Lung microvascular endothelial cell (primary cell): ENCODE measurements around the gene TMEM63C. TPM values are rescaled to one million over a fixed set of nuclear protein-coding genes. Genes with fewer than 3 reads are reported as not detected.

Experiments used
- DNase-seq, 2 donors: peaks; one replicate each; pipeline versions ENCODE4 v3.0.0 to v3.0.0-alpha.2; 2010; ENCODE audit warnings: low read depth in 2 of 2
- total RNA-seq: library from RNA; depleted of rRNA; stranded (reverse); fragments of >200 nt; gene quantifications from 2 replicates; pipeline ENCODE4 v1.2.1, GENCODE V29; 2014

TMEM63C gene
- total RNA-seq, 1 donor from 2014 or later, result 0.79 TPM

DNA sequence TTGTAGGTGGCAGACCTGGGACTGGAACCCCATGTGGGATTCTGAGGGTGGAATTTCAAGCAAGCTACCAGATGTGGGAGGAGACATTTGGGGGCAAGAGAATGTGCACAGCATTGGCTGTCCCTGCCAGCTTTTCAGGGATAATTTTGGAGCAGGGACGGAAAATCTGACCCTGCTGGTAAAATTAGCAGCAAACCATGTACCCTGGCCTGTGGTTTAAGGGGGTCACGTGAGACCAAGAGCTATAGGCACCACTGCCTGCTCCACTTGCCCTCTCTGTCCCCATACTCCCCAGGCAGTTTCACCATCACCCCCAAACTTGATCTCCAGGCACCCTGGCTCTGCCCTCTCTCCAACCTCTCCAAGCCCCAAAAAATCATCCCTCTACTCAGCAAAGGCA is 26.5 kb upstream of the TMEM63C start:
- no peak for DNase-seq

- DNase-seq, result no peak
Observed at GRCh38 chr14:77157740-77158139, 23.9 kb upstream of the TMEM63C start.

GRCh38 chr14:77158175-77158881 is 23.3 kb upstream of the TMEM63C start:
- DNase-seq, result peak; percentile 12 to 46

DNA sequence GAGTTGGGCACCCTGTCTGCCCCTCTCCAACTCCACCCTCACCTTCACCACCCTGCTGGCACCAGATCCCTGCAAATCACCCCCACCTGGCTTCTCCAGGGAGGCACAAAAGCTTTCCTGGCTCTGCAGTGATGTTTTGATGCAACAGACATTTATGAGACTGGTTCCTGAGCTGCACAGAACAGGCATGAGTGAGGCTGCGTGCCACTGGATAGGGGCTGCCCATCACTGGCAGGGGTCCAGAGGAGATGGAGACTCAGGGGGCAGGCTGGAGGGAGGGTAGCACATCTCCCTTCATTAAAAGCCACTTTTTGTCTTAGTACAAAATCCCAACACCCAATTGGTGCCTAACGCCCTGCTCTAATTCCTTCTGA is 22.7 kb upstream of the TMEM63C start:
- DNase-seq, result no peak

DNA sequence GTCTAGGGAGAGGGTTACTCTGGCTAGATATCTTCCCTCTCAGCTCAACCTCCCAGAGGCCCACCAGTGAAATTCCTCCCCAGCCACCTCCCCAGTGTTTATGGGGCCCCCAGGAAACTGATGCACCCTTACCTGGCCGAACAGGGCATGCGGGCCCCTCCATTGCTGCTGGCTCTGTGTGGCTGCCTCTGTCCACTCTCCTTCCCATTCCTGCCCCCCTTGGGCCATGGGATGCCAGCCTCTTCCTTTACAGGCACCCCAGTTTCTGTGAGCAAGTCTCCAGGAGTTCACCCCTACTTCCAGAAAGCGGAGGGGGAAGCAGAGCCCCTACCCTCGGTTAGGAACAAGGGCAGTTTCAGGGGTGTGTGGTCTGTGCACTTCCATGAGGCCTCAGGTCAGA is 20.6 kb upstream of the TMEM63C start:
- DNase-seq, result no peak

- DNase-seq, result no peak
Observed at GRCh38 chr14:77170045-77170444, 11.6 kb upstream of the TMEM63C start.

DNA sequence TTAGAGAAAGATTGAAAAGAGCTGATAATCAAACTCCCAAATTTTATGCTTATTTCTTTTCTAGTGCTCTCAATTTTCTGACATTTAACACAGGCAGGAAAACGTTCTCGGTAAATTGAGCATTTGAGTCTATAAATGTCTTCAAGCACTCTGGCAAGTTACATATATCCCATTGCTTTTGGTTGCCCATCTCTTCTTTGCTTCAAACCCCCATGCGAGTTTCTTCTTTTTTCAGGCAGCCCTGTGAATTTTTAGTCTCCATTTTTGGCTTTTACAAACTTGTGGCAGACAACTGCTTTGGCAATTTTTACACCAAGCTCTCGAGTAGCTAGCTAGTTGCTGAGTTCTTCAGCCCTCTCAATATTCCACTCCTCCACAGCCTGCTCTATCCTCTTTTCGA is 8.7 kb upstream of the TMEM63C start:
- DNase-seq, result no peak

- peak in 1 of 2 donors; percentile 40 for DNase-seq
Observed at GRCh38 chr14:77173911-77174617, 7.5 kb upstream of the TMEM63C start.

- DNase-seq, result no peak
Observed at GRCh38 chr14:77175843-77176242, 5.8 kb upstream of the TMEM63C start.

- no peak for DNase-seq
Observed at GRCh38 chr14:77177702-77178101, 3.9 kb upstream of the TMEM63C start.

DNA sequence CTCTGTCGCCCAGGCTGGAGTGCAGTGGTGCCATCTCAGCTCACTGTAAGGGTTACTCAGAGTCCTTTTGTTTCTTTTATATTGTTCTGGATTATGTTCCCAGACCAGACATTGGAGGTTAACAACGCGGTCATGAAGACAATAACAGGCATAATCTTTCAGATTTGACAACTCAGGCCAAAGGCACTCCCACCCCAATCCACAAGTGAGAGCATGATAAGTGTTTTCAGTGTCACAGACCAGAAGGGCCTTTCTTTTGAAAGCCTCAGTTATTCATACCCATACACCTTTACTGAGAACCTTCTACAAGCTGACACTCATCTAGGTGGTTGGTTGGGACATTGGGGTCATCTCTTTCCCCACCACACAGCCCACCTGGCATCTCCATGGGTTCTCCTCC is 2.9 kb upstream of the TMEM63C start:
- DNase-seq, result no peak

DNA sequence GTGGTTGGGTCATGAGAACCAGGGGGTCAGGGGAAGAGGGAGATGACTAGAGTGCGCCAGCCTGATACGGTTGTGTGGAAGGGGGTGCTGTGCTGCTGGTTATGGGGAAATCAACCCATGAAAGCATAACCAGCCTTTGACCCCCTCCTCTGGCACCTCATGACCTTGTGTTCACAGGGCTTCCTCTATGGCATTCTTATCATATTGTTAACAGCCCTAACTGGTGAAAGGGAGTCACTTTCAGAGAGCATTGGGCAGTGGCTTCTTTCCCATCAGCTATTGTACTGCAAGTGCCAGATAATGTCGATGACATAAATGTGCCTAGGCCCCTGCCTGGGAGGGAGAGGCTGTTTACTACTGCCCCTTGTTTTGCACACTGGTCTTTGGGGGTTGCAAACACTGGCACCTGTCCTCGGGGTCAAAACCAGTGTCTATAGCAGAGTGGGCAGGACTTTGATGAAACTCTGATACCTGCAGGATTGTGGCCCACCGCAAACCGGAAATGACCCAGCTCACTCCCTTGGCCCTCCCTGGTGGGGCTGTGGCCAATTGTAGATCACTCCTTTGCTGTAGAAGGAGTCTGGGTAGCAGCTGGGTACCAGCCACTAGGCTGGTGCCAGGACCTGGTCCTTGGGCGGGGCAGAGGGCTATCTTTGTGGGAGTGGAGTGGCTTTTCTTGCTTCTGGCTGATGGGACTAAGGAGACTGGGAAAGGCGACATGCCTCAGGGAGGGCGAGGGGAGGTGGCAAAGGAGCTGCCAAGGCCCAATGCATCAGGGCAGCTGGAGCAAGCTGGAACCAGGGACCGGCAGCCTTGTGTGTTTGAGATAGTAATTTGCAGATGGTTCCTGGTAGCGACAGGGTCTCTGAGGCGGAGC is 634 bp upstream of the TMEM63C start:
- no peak for DNase-seq

- no peak for DNase-seq
Observed at GRCh38 chr14:77183896-77184295, 2.3 kb downstream of the TMEM63C start.

- peak in 1 of 2 donors; percentile 8 for DNase-seq
Observed at GRCh38 chr14:77184396-77185092, 2.9 kb downstream of the TMEM63C start.

GRCh38 chr14:77185093-77185465 is 3.5 kb downstream of the TMEM63C start:
- no peak for DNase-seq

DNA sequence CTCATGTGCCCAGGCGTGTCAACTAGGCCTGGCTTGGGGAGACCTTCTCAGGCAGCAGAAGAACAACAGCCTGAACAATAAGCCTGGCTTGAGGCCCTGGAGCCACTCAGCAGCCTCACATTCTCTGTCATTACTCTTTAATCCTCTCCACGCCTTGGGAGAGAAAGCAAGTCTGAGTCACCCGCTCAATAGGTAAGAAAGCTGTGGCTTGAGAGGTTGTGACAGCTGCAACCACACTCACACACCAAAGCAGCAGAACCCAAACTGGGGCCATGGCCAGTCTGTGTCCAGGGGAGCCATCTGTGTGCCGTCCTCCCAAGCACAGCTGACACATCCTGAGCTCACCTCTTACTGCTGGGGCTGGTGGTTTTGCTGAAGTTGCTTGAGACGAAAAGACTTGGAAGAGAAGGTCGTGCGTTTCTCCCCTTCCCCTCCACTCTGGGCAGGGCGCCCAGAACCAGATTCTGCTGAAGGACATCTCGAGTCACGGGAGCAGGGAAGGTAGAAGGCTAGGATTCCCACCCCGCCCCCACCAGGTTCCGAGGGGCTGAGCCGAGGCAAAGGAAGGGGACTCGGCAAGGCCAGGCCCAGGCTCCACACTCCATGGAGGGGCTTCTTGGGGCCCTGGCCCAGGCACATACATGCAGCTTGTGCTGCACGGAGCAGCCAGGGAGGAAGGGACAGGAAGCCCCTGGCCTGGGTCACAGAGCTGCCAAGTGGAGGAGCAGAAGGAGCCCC is 5.5 kb downstream of the TMEM63C start:
- no peak for DNase-seq

DNA sequence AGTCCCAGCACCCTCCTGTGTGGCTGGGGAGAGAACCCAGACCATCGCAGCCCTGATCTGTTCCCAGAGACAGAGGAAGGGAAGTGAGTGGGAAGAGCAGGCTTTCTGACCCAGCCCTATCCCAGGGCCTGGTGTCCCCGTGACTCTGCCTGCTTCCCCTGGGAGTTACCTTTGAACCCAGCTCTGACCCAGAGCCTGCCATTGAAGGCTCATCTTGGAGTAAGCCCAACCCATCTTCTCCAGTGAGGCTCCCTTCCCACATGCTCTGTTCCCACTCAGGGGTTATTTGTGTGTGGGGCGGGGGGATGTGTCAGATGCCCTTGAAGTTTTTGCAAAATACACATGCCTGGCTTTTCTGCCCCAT is 6.0 kb downstream of the TMEM63C start:
- no peak for DNase-seq

GRCh38 chr14:77189479-77189878 is 7.9 kb downstream of the TMEM63C start:
- no peak for DNase-seq

DNA sequence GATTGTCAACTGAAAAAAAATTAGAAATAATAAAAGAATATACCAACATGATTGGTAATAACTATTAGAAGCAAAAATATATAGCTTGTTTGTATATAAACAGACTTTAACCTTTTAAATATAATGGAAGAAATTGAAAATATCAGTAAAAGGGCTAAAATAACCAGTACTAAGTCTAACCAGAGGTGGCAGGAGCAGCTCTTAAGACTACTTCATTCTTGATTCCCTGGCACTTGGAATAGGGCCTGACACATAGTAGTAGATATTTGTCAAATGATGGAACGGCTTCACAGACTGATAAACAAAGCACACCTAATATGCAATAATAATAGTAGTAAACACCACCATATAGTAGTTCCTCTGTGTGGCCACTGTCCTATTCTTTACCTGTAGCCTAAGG is 9.4 kb downstream of the TMEM63C start:
- DNase-seq, result no peak

DNA sequence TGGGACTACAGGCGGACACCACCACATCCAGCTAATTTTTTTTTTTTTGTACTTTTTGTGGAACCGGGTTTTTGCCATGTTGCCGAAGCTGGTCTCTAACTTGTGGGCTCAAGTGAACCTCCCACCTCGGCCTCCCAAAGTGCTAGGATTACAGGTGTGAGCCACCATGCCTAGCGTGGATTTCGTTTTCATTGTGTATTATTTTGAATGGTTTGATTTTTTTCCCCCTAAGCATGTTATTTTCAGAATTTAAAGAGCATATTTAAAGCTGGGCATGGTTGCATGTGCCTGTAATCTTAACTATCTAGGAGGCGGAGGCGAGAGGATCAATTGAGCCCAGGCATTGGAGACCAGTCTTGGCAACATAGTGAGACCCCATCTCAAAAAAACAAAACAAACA is 13.1 kb downstream of the TMEM63C start:
- DNase-seq, result no peak

GRCh38 chr14:77195766-77196165 is 14.2 kb downstream of the TMEM63C start:
- no peak for DNase-seq
